Endothelial cell of umbilical vein (primary cell): ENCODE data around the gene THAP11. TPM values are rescaled to one million over a fixed set of nuclear protein-coding genes. Genes with fewer than 3 reads are reported as not detected.

Experiments
- BruUV-seq: library from RNA; stranded (reverse); fragments of 400-500 nt; replicated peaks from 2 replicates; lab custom pipeline; 2021; lab: Mats Ljungman, UMichigan
- CTCF ChIA-PET: fragments of 300-600, 350-600 bp; sonication (Branson Sonifier 250); formaldehyde crosslinking; loops from one replicate; lab custom pipeline; 2021; ENCODE audit warnings: antibody characterized with exemption, inconsistent platforms; lab: Charles Lee
- POLR2A ChIA-PET: fragments of 300-600, 350-600 bp; sonication (Branson Sonifier 250); formaldehyde crosslinking; loops from one replicate; lab custom pipeline; 2021; ENCODE audit warnings: antibody characterized with exemption, inconsistent platforms; lab: Charles Lee
- DNase-seq: peaks from one replicate; pipeline ENCODE4 v3.0.0-alpha.2; 2011; ENCODE audit warnings: low read depth, low spot score
- FAIRE-seq: peaks from 2 replicates; lab custom pipeline; 2011; peaks lifted over from hg19 to GRCh38; lab: Jason Lieb, UNC
- H2AFZ ChIP-seq: 2 replicates; pipeline ENCODE4 v1.6.0; 2012; ENCODE audit warnings: low read depth, low read length, control low read depth, inconsistent platforms
- H3K27ac ChIP-seq: 2 replicates; pipeline ENCODE4 v1.5.1; 2011; ENCODE audit warnings: low read depth, mild to moderate bottlenecking, control low read depth, low read length, moderate library complexity; ENCODE audit not compliant: insufficient read depth
- H3K27me3 ChIP-seq, 2 experiments: 2 replicates each; pipeline versions ENCODE4 v1.6.0 to v1.6.1; 2011; ENCODE audit warnings: low read length in 2 of 2, mixed read lengths in 1 of 2; ENCODE audit not compliant: control insufficient read depth in 2 of 2, insufficient read depth in 2 of 2
- H3K36me3 ChIP-seq, 2 experiments: 2 replicates in 1 of 2; 3 replicates in 1 of 2; pipeline ENCODE4 v1.5.1; 2011; ENCODE audit warnings: low read length in 2 of 2, mild to moderate bottlenecking in 1 of 2, moderate library complexity in 1 of 2; ENCODE audit not compliant: control insufficient read depth in 2 of 2, insufficient read depth in 2 of 2; ENCODE audit errors: extremely low read depth in 1 of 2
- H3K4me1 ChIP-seq: 3 replicates; pipeline ENCODE4 v1.5.1; 2011; ENCODE audit warnings: mild to moderate bottlenecking, low read length; ENCODE audit not compliant: control insufficient read depth, insufficient read depth; ENCODE audit errors: extremely low read depth
- H3K4me2 ChIP-seq: 2 replicates; pipeline ENCODE4 v1.6.1; 2011; ENCODE audit warnings: low read length, control low read depth, mixed read lengths; ENCODE audit not compliant: insufficient read depth
- H3K4me3 ChIP-seq, 3 experiments: fragments of 200-600 bp in 1 of 3; sonication (generic), shearing (Covaris generic) in 1 of 3; replicated peaks in 1 of 3; 2 replicates each; pipeline ENCODE4 v1.5.1; 2011 to 2016; ENCODE audit warnings: control low read depth in 3 of 3, low read length in 3 of 3, mild to moderate bottlenecking in 2 of 3, inconsistent platforms in 1 of 3, low read depth in 1 of 3, moderate library complexity in 1 of 3; ENCODE audit not compliant: insufficient read depth in 1 of 3
- H3K79me2 ChIP-seq: 2 replicates; pipeline ENCODE4 v1.6.0; 2012; ENCODE audit warnings: low read length, inconsistent platforms; ENCODE audit not compliant: control insufficient read depth, insufficient read depth
- H3K9ac ChIP-seq: replicated peaks from 2 replicates; pipeline ENCODE3; 2011; ENCODE audit warnings: low read length, control low read depth; ENCODE audit not compliant: insufficient read depth; ENCODE audit errors: extremely low read depth
- H3K9me1 ChIP-seq: replicated peaks from 3 replicates; pipeline ENCODE4 v1.6.0; 2011; ENCODE audit warnings: mild to moderate bottlenecking, low read length; ENCODE audit not compliant: control insufficient read depth, insufficient read depth; ENCODE audit errors: extremely low read depth
- H3K9me3 ChIP-seq: replicated peaks from 2 replicates; pipeline ENCODE4 v1.5.1; 2012; ENCODE audit warnings: low read length, inconsistent platforms; ENCODE audit not compliant: control insufficient read depth, insufficient read depth
- H4K20me1 ChIP-seq: replicated peaks from 2 replicates; pipeline ENCODE3; 2011; ENCODE audit warnings: mild to moderate bottlenecking, low read length; ENCODE audit not compliant: control insufficient read depth, insufficient read depth; ENCODE audit errors: extremely low read depth
- EZH2 ChIP-seq: IDR thresholded peaks from 2 replicates; pipeline ENCODE4 v1.6.1; 2012; ENCODE audit warnings: borderline replicate concordance, low read depth, mild to moderate bottlenecking, moderate library complexity, low read length, inconsistent platforms; ENCODE audit not compliant: severe bottlenecking
- FOS ChIP-seq: IDR thresholded peaks from 2 replicates; pipeline ENCODE4 v1.6.1; 2011; ENCODE audit warnings: mild to moderate bottlenecking, low read length, moderate library complexity, borderline replicate concordance; ENCODE audit not compliant: insufficient read depth
- GATA2 ChIP-seq: IDR thresholded peaks from 2 replicates; pipeline ENCODE4 v1.7.0; 2011; ENCODE audit warnings: low read depth, mild to moderate bottlenecking, moderate library complexity, mixed read lengths, low read length; ENCODE audit not compliant: insufficient read length, insufficient read depth
- JUN ChIP-seq: IDR thresholded peaks from 2 replicates; pipeline ENCODE4 v1.6.1; 2011; ENCODE audit warnings: borderline replicate concordance, low read depth; ENCODE audit not compliant: insufficient read length, insufficient read depth
- MAX ChIP-seq: IDR thresholded peaks from 2 replicates; pipeline ENCODE4 v1.6.1; 2011; ENCODE audit not compliant: insufficient read depth, insufficient read length
- MYC ChIP-seq: IDR thresholded peaks from one replicate; pipeline ENCODE4 v1.6.1; 2011; ENCODE audit warnings: mild to moderate bottlenecking, low read depth, low read length
- POLR2A ChIP-seq: IDR thresholded peaks from 2 replicates; pipeline ENCODE4 v1.6.1; 2012; ENCODE audit warnings: low read depth, mild to moderate bottlenecking, control low read depth, low read length
- POLR2AphosphoS5 ChIP-seq: IDR thresholded peaks from 2 replicates; pipeline ENCODE4 v1.6.1; 2012; ENCODE audit warnings: low read depth, mild to moderate bottlenecking, control low read depth, low read length, moderate library complexity; ENCODE audit not compliant: insufficient read depth
- dilution Hi-C: fragments of 300-500 bp; cut with MboI; formaldehyde crosslinking; loops from one replicate; pipeline ENCODE4 v1.15.0; 2019; ENCODE audit warnings: low sequenced_read_pairs; ENCODE audit not compliant: extremely low pct_ligation_motif_present
- intact Hi-C: fragments of 100-400 bp; cut with micrococcal nuclease; formaldehyde crosslinking; loops from one replicate; pipeline ENCODE4 v1.10.0; 2022
- polyA plus RNA-seq, 4 experiments: library from polyadenylated mRNA; depleted of rRNA in 3 of 4; stranded (reverse) in 3 of 4; unstranded in 1 of 4; fragments of >200 nt; gene quantifications; 2 replicates each; pipeline versions ENCODE4 v1.2.1 to v1.2.3, GENCODE V29; 2011 to 2012; ENCODE audit warnings: missing spikeins in 1 of 4
- total RNA-seq: library from RNA; stranded (reverse); gene quantifications from 2 replicates; pipeline ENCODE4 v1.2.3, GENCODE V29; 2021

THAP11 gene
- total and polyA plus RNA-seq, 2 donors (not counting 3 experiments of a cell fraction or from before 2014, with no cell fraction given): 24.0 to 25.9 TPM

DNA sequence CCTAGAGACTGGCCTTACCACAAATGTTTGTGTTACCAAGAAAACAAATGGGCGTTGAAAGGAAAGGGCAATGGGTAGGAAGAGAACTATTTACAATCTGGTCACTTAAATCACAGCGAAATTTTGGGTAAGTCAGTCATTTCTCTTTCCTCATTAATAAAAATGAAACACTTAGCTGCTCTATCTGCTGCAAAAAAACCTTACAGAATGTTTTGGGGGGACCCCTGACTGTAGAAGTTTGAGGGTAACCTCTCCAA lies 3.9 kb downstream of the THAP11 start:
- FAIRE-seq (peak; percentile 42), DNase-seq (no peak)
- Histone ChIP-seq H3K79me2 (peaks cover 59% of the 10 kb centered on the region), H2AFZ (peak overlapping the region; percentile 74), H3K9ac (peak overlapping the region; percentile 93), H4K20me1 (peaks cover 3% of the 10 kb centered on the region), H3K4me1 (peaks cover 32% of the 10 kb centered on the region), H3K36me3 (peaks cover 0 to 3% of the 10 kb centered on the region in 2 experiments), H3K4me3 (peak overlapping the region; percentile 53 to 74 (median 71)), H3K9me1 (no peaks in the 10 kb centered on the region), H3K27ac (peak overlapping the region; percentile 79), H3K4me2 (peak overlapping the region; percentile 79), H3K27me3 (no peaks in the 10 kb centered on the region), H3K9me3 (no peaks in the 10 kb centered on the region)
- ChIA-PET CTCF (interaction anchor here (0.8 to 4.6 kb wide), 8 partner anchors 12 to 178 kb away, joined by 3 to 32 read pairs (median 6); no protein-coding TSS in a partner anchor), POLR2A (interaction anchor here (1.1 to 1.6 kb wide), 2 partner anchors 27 to 32 kb away, joined by 3 to 4 read pairs; partner anchors contain the start of gene EDC4)
- no TSS peak for BruUV-seq
- intact Hi-C loops (loop anchor here (1.0 to 2.0 kb wide), 4 partner anchors 13 to 173 kb away; partner anchors contain the start of genes EDC4 and PSKH1), dilution Hi-C loops (no loop called here)
- TF ChIP-seq EZH2 (no peak), FOS (no peak), MYC (no peak), JUN (no peak)

DNA sequence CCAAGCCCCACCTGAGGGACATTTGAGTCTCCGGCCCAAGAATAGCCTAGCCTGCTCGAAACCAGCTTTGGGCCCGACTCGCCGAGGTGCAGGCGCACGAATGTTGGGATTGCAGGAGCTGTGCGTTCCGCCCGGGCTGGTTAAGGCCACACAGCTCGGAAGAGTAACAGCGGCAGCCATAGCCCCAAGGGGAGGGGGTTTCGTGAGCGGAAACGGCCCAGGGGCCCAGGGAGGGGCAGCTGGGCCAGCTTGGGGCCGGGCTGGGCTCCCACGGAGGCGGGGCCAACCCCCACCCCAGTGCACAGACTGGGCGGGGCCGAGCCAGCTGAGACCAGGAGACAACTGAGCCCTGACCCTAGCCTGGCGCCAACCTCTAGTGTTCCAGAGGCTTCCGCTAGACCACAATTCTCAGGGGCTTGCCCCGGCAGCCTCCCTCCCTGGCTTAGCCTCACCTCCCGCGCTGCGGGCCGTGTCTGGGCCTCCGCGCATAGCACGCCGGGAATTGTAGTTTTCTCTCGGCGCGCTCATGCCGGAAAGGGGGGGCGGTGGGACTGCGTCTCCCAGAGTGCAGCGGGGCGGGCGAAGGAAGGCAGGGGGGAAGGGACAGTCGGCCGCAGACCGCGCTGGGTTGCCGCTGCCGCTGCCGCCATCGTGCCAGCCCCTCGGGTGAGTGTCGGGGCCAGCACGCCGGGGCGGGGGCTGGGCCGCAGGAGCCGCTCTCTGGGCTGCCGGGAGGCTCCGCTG lies 4.4 kb downstream of the THAP11 start, which contains the start of gene NUTF2:
TSS of gene NUTF2 (plus strand) at position 614 of the 744 bp plus-strand sequence. CDS start 18,198 bp downstream, outside the sequence.
- Histone ChIP-seq H3K9ac (peak within 1 kb of the TSS; percentile 93), H4K20me1 (peaks cover 3% of the 10 kb centered on the region), H3K27ac (peak within 1 kb of the TSS; percentile 79), H3K9me1 (no peaks in the 10 kb centered on the region), H3K4me2 (peak within 1 kb of the TSS; percentile 79), H3K27me3 (no peaks in the 10 kb centered on the region), H3K36me3 (peaks cover 0 to 3% of the 10 kb centered on the region in 2 experiments), H3K9me3 (no peaks in the 10 kb centered on the region), H3K4me1 (peaks cover 32% of the 10 kb centered on the region), H3K79me2 (peaks cover 64% of the 10 kb centered on the region), H2AFZ (peak within 1 kb of the TSS; percentile 74), H3K4me3 (peak within 1 kb of the TSS; percentile 71 to 81 (median 74))
- BruUV-seq: no TSS peak
- dilution Hi-C loops: no loop called here
- FAIRE-seq (peak; percentile 87), DNase-seq (peak; percentile 93)
- TF ChIP-seq FOS (no peak), GATA2 (no peak), POLR2AphosphoS5 (peak; percentile 88), MYC (peak; percentile 85), POLR2A (peak; percentile 76), MAX (peak; percentile 3)
- ChIA-PET CTCF (interaction anchor here (0.8 to 4.6 kb wide), 8 partner anchors 13 to 178 kb away, joined by 3 to 32 read pairs (median 6); no protein-coding TSS in a partner anchor), POLR2A (interaction anchor here (1.1 to 1.6 kb wide), 2 partner anchors 27 to 31 kb away, joined by 3 to 4 read pairs; partner anchors contain the start of gene EDC4)
- intact Hi-C loops: loop anchor here (1.0 to 2.0 kb wide), 5 partner anchors 13 to 174 kb away; partner anchors contain the start of genes EDC4 and PSKH1
